Small intestine (tissue), 7 donors: ENCODE results near the gene KRTDAP. TPM values are rescaled to one million over a fixed set of nuclear protein-coding genes. Genes with fewer than 3 reads are reported as not detected.

Experiments
- DNase-seq, 2 donors: peaks; one replicate each; pipeline versions ENCODE4 v3.0.0 to v3.0.0-alpha.2; 2013
- FAIRE-seq: peaks from 2 replicates; lab custom pipeline; 2012; peaks lifted over from hg19 to GRCh38; lab: Jason Lieb, UNC
- H3K27ac ChIP-seq, 3 donors: one replicate each; pipeline ENCODE4 v1.5.1; 2013; ENCODE audit warnings: low read length in 2 of 3, mild to moderate bottlenecking in 2 of 3, control low read depth in 1 of 3, inconsistent platforms in 1 of 3, low read depth in 1 of 3, moderate library complexity in 1 of 3
- H3K27me3 ChIP-seq, 3 donors: one replicate each; pipeline ENCODE4 v1.6.1; 2013; ENCODE audit warnings: low read length in 3 of 3, inconsistent platforms in 1 of 3; ENCODE audit not compliant: control insufficient read depth in 3 of 3, insufficient read depth in 3 of 3
- H3K36me3 ChIP-seq, 3 donors: one replicate each; pipeline ENCODE4 v1.6.1; 2013; ENCODE audit warnings: low read length in 3 of 3, inconsistent platforms in 1 of 3, low read depth in 1 of 3, mild to moderate bottlenecking in 1 of 3, moderate library complexity in 1 of 3; ENCODE audit not compliant: control insufficient read depth in 3 of 3, insufficient read depth in 2 of 3
- H3K4me1 ChIP-seq, 3 donors: one replicate each; pipeline ENCODE4 v1.6.1; 2013; ENCODE audit warnings: low read length in 2 of 3, inconsistent platforms in 1 of 3, low read depth in 1 of 3, mild to moderate bottlenecking in 1 of 3, moderate library complexity in 1 of 3; ENCODE audit not compliant: control insufficient read depth in 3 of 3, insufficient read depth in 2 of 3
- H3K4me3 ChIP-seq, 3 donors: one replicate each; pipeline ENCODE4 v1.5.1; 2013; ENCODE audit warnings: low read length in 3 of 3, control low read depth in 1 of 3, inconsistent platforms in 1 of 3, low read depth in 1 of 3, mild to moderate bottlenecking in 1 of 3, moderate library complexity in 1 of 3
- H3K9me3 ChIP-seq, 2 donors: one replicate each; pipeline ENCODE4 v1.6.1; 2013; ENCODE audit warnings: low read depth in 1 of 2, low read length in 1 of 2; ENCODE audit not compliant: control insufficient read depth in 2 of 2, insufficient read depth in 1 of 2
- WGBS, 3 donors: extraction: QIAGEN DNeasy Blood & Tissue Kit; methylation state at CpG; one replicate each; pipeline ENCODE4 v1.1.7; 2013; 5-methylcytosine and 5-hydroxymethylcytosine counted together
- polyA plus RNA-seq, 4 donors: library from polyadenylated mRNA; stranded (reverse) in 3 of 4; unstranded in 1 of 4; fragments of 200-250 nt in 3 of 4; fragments of 120-200 nt in 1 of 4; gene quantifications; one replicate each; pipeline versions ENCODE4 v1.2.1 to v1.2.3, GENCODE V29; 2013
- donor health status: healthy with polysubstance abuse.
- donor health status: control.
- donor health status: control.
- donor health status: Bipolar disorder and iron deficiency.
- donor health status: healthy.

Gene KRTDAP
- polyA plus RNA-seq, 4 donors: 0.37 TPM; not detected in 3

- H3K4me1 ChIP-seq: peaks cover 0 to 15% (median 12%) of the 10 kb centered on the region in 3 donors
- DNase-seq (peak in 1 of 2 donors; percentile 43), FAIRE-seq (no peak)
- H3K4me3 ChIP-seq: no peak overlapping the region
- H3K36me3 ChIP-seq: no peaks in the 10 kb centered on the region
- peak overlapping the region; percentile 6 to 86 (median 64) for H3K27ac ChIP-seq
- no peaks in the 10 kb centered on the region for H3K9me3 ChIP-seq
- WGBS, 3 donors: 44 to 57% (median 57%) methylated on average over 14 of the region's 14 CpGs
- H3K27me3 ChIP-seq: no peaks in the 10 kb centered on the region
Observed at GRCh38 chr19:35459414-35460082, 30.7 kb downstream of the KRTDAP start.

- FAIRE-seq: no peak
- Histone ChIP-seq H3K27me3 (no peaks in the 10 kb centered on the region), H3K4me1 (peaks cover 0 to 15% (median 12%) of the 10 kb centered on the region in 3 donors), H3K4me3 (no peak overlapping the region), H3K27ac (peak overlapping the region in 2 of 3 donors; percentile 64 to 86), H3K36me3 (no peaks in the 10 kb centered on the region), H3K9me3 (no peaks in the 10 kb centered on the region)
- DNase-seq: peak; percentile 49 to 74
- WGBS, 3 donors: 15 to 31% (median 21%) methylated on average over 10 of the region's 10 CpGs
Observed at GRCh38 chr19:35458731-35459391, 31.4 kb downstream of the KRTDAP start.

GRCh38 chr19:35458192-35458591 lies 32.1 kb downstream of the KRTDAP start:
- no peaks in the 10 kb centered on the region for H3K36me3 ChIP-seq
- H3K4me1 ChIP-seq: peaks cover 0 to 15% (median 12%) of the 10 kb centered on the region in 3 donors
- peak overlapping the region in 1 of 3 donors; percentile 64 for H3K27ac ChIP-seq
- DNase-seq (no peak), FAIRE-seq (no peak)
- no peaks in the 10 kb centered on the region for H3K9me3 ChIP-seq
- WGBS, 3 donors: 28 to 46% (median 43%) methylated on average over 1 of the region's 1 CpG
- no peak overlapping the region for H3K4me3 ChIP-seq
- H3K27me3 ChIP-seq: no peaks in the 10 kb centered on the region

GRCh38 chr19:35457173-35457572 lies 33.1 kb downstream of the KRTDAP start:
- DNase-seq: no peak
- WGBS, 3 donors: 91 to 98% (median 95%) methylated on average over 5 of the region's 5 CpGs
- Histone ChIP-seq H3K4me1 (peaks cover 0 to 15% (median 12%) of the 10 kb centered on the region in 3 donors), H3K9me3 (no peaks in the 10 kb centered on the region), H3K36me3 (no peaks in the 10 kb centered on the region), H3K27me3 (no peaks in the 10 kb centered on the region), H3K27ac (no peak overlapping the region), H3K4me3 (no peak overlapping the region)
- FAIRE-seq: no peak

- WGBS, 3 donors: 44 to 69% (median 58%) methylated on average over 2 to 3 of the region's 3 CpGs
- Histone ChIP-seq H3K36me3 (no peaks in the 10 kb centered on the region), H3K27me3 (no peaks in the 10 kb centered on the region), H3K4me3 (no peak overlapping the region), H3K4me1 (peaks cover 0 to 15% (median 9%) of the 10 kb centered on the region in 3 donors), H3K27ac (no peak overlapping the region), H3K9me3 (no peaks in the 10 kb centered on the region)
- DNase-seq (no peak), FAIRE-seq (no peak)
Observed at GRCh38 chr19:35455616-35456201, 34.6 kb downstream of the KRTDAP start.

- peaks cover 0 to 14% (median 9%) of the 10 kb centered on the region in 3 donors for H3K4me1 ChIP-seq
- no peak for FAIRE-seq
- WGBS, 3 donors: 77 to 87% (median 83%) methylated on average over 2 of the region's 2 CpGs
- no peaks in the 10 kb centered on the region for H3K36me3 ChIP-seq
- no peaks in the 10 kb centered on the region for H3K9me3 ChIP-seq
- peaks cover 0 to 3% (median 0%) of the 10 kb centered on the region in 3 donors for H3K27me3 ChIP-seq
- H3K4me3 ChIP-seq: no peak overlapping the region
- no peak overlapping the region for H3K27ac ChIP-seq
- no peak for DNase-seq
Observed at GRCh38 chr19:35454663-35455062, 35.6 kb downstream of the KRTDAP start.

- H3K36me3 ChIP-seq: no peaks in the 10 kb centered on the region
- H3K4me3 ChIP-seq: no peak overlapping the region
- DNase-seq: no peak
- no peaks in the 10 kb centered on the region for H3K9me3 ChIP-seq
- 71 to 80% (median 80%) methylated on average over 7 of the region's 7 CpGs for WGBS, 3 donors
- H3K4me1 ChIP-seq: peaks cover 0 to 24% (median 8%) of the 10 kb centered on the region in 3 donors
- no peak for FAIRE-seq
- peaks cover 0 to 4% (median 3%) of the 10 kb centered on the region in 3 donors for H3K27me3 ChIP-seq
- H3K27ac ChIP-seq: no peak overlapping the region
Observed at GRCh38 chr19:35451338-35452096, 38.7 kb downstream of the KRTDAP start.
